Measurements from ENCODE around the gene IL17RC. TPM values are rescaled to one million over a fixed set of nuclear protein-coding genes. Genes with fewer than 3 reads are reported as not detected.

The IL17RC gene
- total and polyA plus RNA-seq, 2 of the 8 experiments (the other 6 are each of a cell fraction or from before 2014, with no cell fraction given): 11.8 to 13.0 TPM

GRCh38 chr3:9949115-9949514 is 32.2 kb downstream of the IL17RC start:
- no peak overlapping the region for H3K4ac ChIP-seq (replicated peaks; ENCODE audit: insufficient read length, low read depth, low read length)
- DNase-seq (ENCODE audit: low read depth in 1 of 2, low spot score in 2 of 2) (no peak), FAIRE-seq (no peak)
- peaks cover 0 to 3% (median under 1%) of the 10 kb centered on the region in 4 experiments; a peak in 4 of 8 replicates for H3K36me3 ChIP-seq (ENCODE audit: control insufficient read depth in 2 of 4, insufficient read depth in 4 of 4, low read length in 3 of 4)
- H3K4me1 ChIP-seq (replicated peaks in 1 of 4; ENCODE audit: control insufficient read depth in 3 of 4, insufficient read depth in 4 of 4, low read length in 3 of 4): peaks cover 0 to 8% (median 7%) of the 10 kb centered on the region in 4 experiments; a peak in 6 of 7 replicates
- H2BK15ac ChIP-seq (ENCODE audit: low read length): no peak overlapping the region
- H3K79me1 ChIP-seq (ENCODE audit: low read depth, low read length): no peaks in the 10 kb centered on the region
- H2BK120ac ChIP-seq (replicated peaks; ENCODE audit: low read depth, low read length): no peak overlapping the region
- no peak overlapping the region for H3K4me3 ChIP-seq (ENCODE audit: extremely low read depth in 1 of 4, insufficient read depth in 2 of 4, low read depth in 3 of 4, low read length in 4 of 4)
- H2AK5ac ChIP-seq (ENCODE audit: low read depth, low read length): no peak overlapping the region
- H4K5ac ChIP-seq (ENCODE audit: insufficient read length, low read depth, low read length): no peak overlapping the region
- no peak overlapping the region for H3K9ac ChIP-seq (replicated peaks in 1 of 4; ENCODE audit: extremely low read depth in 1 of 4, low read depth in 3 of 4, low read length in 3 of 4)
- peaks cover 22% of the 10 kb centered on the region; the same call in 1 of the 2 replicates for H3K23me2 ChIP-seq (ENCODE audit: low read depth, low read length)
- H4K91ac ChIP-seq (replicated peaks; ENCODE audit: insufficient read length, low read length): no peak overlapping the region
- peaks cover 0 to 2% of the 10 kb centered on the region in 2 experiments for H4K20me1 ChIP-seq (replicated peaks in 1 of 2; ENCODE audit: control insufficient read depth in 1 of 2, insufficient read depth in 2 of 2, low read length in 2 of 2)
- 93% methylated on average over 7 of the region's 7 CpGs; no CpG with 5 or more reads in 1 of the 2 experiments for WGBS, 2 experiments (ENCODE audit: extremely low coverage in 1 of 2, insufficient coverage in 1 of 2, insufficient read length in 1 of 2, insufficient replicate concordance in 2 of 2, low coverage in 1 of 2, low lambda C conversion rate in 2 of 2, missing lambda C conversion rate in 1 of 2)
- CTCF ChIA-PET (ENCODE audit: partially characterized antibody): interaction anchor here (0.6 to 5.2 kb wide), 5 partner anchors 11 to 338 kb away, joined by 3 to 86 read pairs (median 4); partner anchors contain the start of gene CRELD1
- no peak overlapping the region for H2BK12ac ChIP-seq (ENCODE audit: low read depth, low read length)
- TF ChIP-seq EP300 (IDR thresholded peaks at IDR 0.05; ENCODE audit: borderline replicate concordance in 1 of 2, low read depth in 2 of 2, low read length in 2 of 2) (no peak), KDM5A (IDR thresholded peaks at IDR 0.05; ENCODE audit: low read length) (no peak), CHD1 (IDR thresholded peaks at IDR 0.05; ENCODE audit: low read depth, low read length) (no peak), POLR2A (IDR thresholded peaks at IDR 0.05; ENCODE audit: control extremely low read depth in 1 of 2, low read depth in 2 of 2, low read length in 2 of 2) (no peak), ATF2 (IDR thresholded peaks at IDR 0.05; ENCODE audit: low read length) (no peak)
- no peaks in the 10 kb centered on the region for H3K9me3 ChIP-seq (ENCODE audit: insufficient read depth in 2 of 2, low read depth in 1 of 2, low read length in 1 of 2)
- H3K79me2 ChIP-seq (ENCODE audit: control insufficient read depth in 1 of 2, insufficient read depth in 2 of 2, low read length in 2 of 2): no peaks in the 10 kb centered on the region; a peak in 1 of 4 replicates
- H3K27ac ChIP-seq (ENCODE audit: low read depth, low read length): no peak overlapping the region
- no peak overlapping the region for H2BK5ac ChIP-seq (ENCODE audit: low read depth, low read length)
- H3K56ac ChIP-seq (replicated peaks; ENCODE audit: insufficient read length, low read depth, low read length): no peak overlapping the region
- H4K8ac ChIP-seq (ENCODE audit: extremely low read depth, insufficient read depth, low read length): no peak overlapping the region
- no peak overlapping the region for H3K18ac ChIP-seq (ENCODE audit: extremely low read depth, low read length)
- POLR2A ChIA-PET (ENCODE audit: partially characterized antibody): interaction anchor here (0.7 to 2.1 kb wide), 5 partner anchors 9 to 106 kb away, joined by 3 to 7 read pairs (median 5); partner anchors contain the start of genes CRELD1 and IL17RC
- H2AFZ ChIP-seq (ENCODE audit: low read length): no peak overlapping the region
- H2BK20ac ChIP-seq (ENCODE audit: low read length): no peak overlapping the region
- H3K4me2 ChIP-seq (ENCODE audit: insufficient read depth in 1 of 2, low read depth in 2 of 2, low read length in 2 of 2): no peak overlapping the region
- H3K27me3 ChIP-seq (replicated peaks in 1 of 4; ENCODE audit: control insufficient read depth in 3 of 4, extremely low read depth in 1 of 4, insufficient read depth in 3 of 4, low read length in 3 of 4): 0 out of 7 replicates have a peak, but pooled peaks cover 0 to 2% (median under 1%) of the 10 kb centered on the region in 4 experiments
- no peak overlapping the region for H3K14ac ChIP-seq (ENCODE audit: insufficient read length)
- H3K23ac ChIP-seq (ENCODE audit: insufficient read length): no peak overlapping the region
